GM18499 (cell line): Measurements from ENCODE around the gene DOCK11.
"Not testable (repeated sequence)": the region's sequence is repeated elsewhere in the genome, so short reads cannot be mapped to it uniquely, and the experiment has no call there.

ENCODE experiments used
- ATAC-seq: cut with Tn5 transposase; IDR thresholded peaks from one replicate; pipeline ENCODE4 v1.9.1; 2021; ENCODE audit warnings: moderate number of reproducible peaks; ENCODE audit not compliant: insufficient read depth, unreplicated experiment

The DOCK11 gene

GRCh38 chrX:118677318-118677717, 181.7 kb downstream of the DOCK11 start:
- no peak for ATAC-seq

GRCh38 chrX:118679290-118679689, 183.7 kb downstream of the DOCK11 start:
- ATAC-seq, result no peak

- no peak for ATAC-seq
These were observed 186.8 kb downstream of the DOCK11 start for GRCh38 chrX:118682258-118683014.

- no peak for ATAC-seq
These were observed 189.8 kb downstream of the DOCK11 start for GRCh38 chrX:118685393-118685792.

- ATAC-seq, result no peak
These were observed 193.3 kb downstream of the DOCK11 start for GRCh38 chrX:118688935-118689334.

- no peak for ATAC-seq
These were observed 198.2 kb downstream of the DOCK11 start for GRCh38 chrX:118693843-118694242.

- no peak for ATAC-seq
These were observed 199.0 kb downstream of the DOCK11 start for GRCh38 chrX:118694638-118695037.

- ATAC-seq, result no peak
These were observed 203.0 kb downstream of the DOCK11 start for GRCh38 chrX:118698516-118699170.

- ATAC-seq, result no peak
These were observed 207.1 kb downstream of the DOCK11 start for GRCh38 chrX:118702741-118703140.

GRCh38 chrX:118706681-118707080, 211.1 kb downstream of the DOCK11 start:
- no peak for ATAC-seq

- ATAC-seq, result no peak
These were observed 218.9 kb downstream of the DOCK11 start for GRCh38 chrX:118714521-118714920.

- ATAC-seq, result not testable (repeated sequence)
These were observed 220.3 kb downstream of the DOCK11 start for GRCh38 chrX:118715917-118716316.

GRCh38 chrX:118716833-118717232, 221.2 kb downstream of the DOCK11 start:
- not testable (repeated sequence) for ATAC-seq

- ATAC-seq, result no peak
These were observed 222.2 kb downstream of the DOCK11 start for GRCh38 chrX:118717678-118718391.

- no peak for ATAC-seq
These were observed 223.1 kb downstream of the DOCK11 start for GRCh38 chrX:118718737-118719136.

- no peak for ATAC-seq
These were observed 224.6 kb downstream of the DOCK11 start for GRCh38 chrX:118720058-118720707.

GRCh38 chrX:118723376-118723775, 227.8 kb downstream of the DOCK11 start:
- no peak for ATAC-seq

- ATAC-seq, result no peak
These were observed 228.8 kb downstream of the DOCK11 start for GRCh38 chrX:118724365-118724764.

GRCh38 chrX:118724775-118725174, 229.2 kb downstream of the DOCK11 start:
- ATAC-seq, result no peak

- ATAC-seq, result no peak
These were observed 230.8 kb downstream of the DOCK11 start for GRCh38 chrX:118726396-118726795.
